ENCODE measurements around the gene ANKRD40CL.
A peak's percentile ranks its signal among the peaks of the same experiment; 100 is the strongest.
"Not testable (repeated sequence)": the region's sequence is repeated elsewhere in the genome, so short reads cannot be mapped to it uniquely, and the experiment has no call there.

The ANKRD40CL gene

GRCh38 chr17:50767446-50767845 is at the start of gene ANKRD40CL:
Gene ANKRD40CL, minus strand, starts transcription at chr17:50767518. Its CDS starts 605 bp downstream, at chr17:50766913.
- no peak for DNase-seq

GRCh38 chr17:50816271-50816670 is 49.0 kb upstream of the ANKRD40CL start:
- peak in 1 of 2 donors; percentile 35 for DNase-seq

GRCh38 chr17:50815400-50815799 is 48.1 kb upstream of the ANKRD40CL start:
- peak in 1 of 2 donors; percentile 19 for DNase-seq

GRCh38 chr17:50813583-50813982 is 46.3 kb upstream of the ANKRD40CL start:
- no peak for DNase-seq

GRCh38 chr17:50808888-50809287 is 41.6 kb upstream of the ANKRD40CL start:
- no peak for DNase-seq

- DNase-seq, result no peak
These were observed 41.1 kb upstream of the ANKRD40CL start for GRCh38 chr17:50808413-50808812.

GRCh38 chr17:50807675-50808074 is 40.4 kb upstream of the ANKRD40CL start:
- no peak for DNase-seq

GRCh38 chr17:50807009-50807408 is 39.7 kb upstream of the ANKRD40CL start:
- DNase-seq, result no peak

GRCh38 chr17:50806141-50806643 is 38.9 kb upstream of the ANKRD40CL start:
- no peak for DNase-seq

GRCh38 chr17:50805486-50805885 is 38.2 kb upstream of the ANKRD40CL start:
- no peak for DNase-seq

GRCh38 chr17:50804749-50805475 is 37.6 kb upstream of the ANKRD40CL start:
- not testable (repeated sequence) for DNase-seq

GRCh38 chr17:50803676-50804075 is 36.4 kb upstream of the ANKRD40CL start:
- no peak for DNase-seq

- no peak for DNase-seq
These were observed 35.6 kb upstream of the ANKRD40CL start for GRCh38 chr17:50802609-50803571.

GRCh38 chr17:50800196-50800700 is 32.9 kb upstream of the ANKRD40CL start:
- DNase-seq, result no peak

GRCh38 chr17:50799582-50799981 is 32.3 kb upstream of the ANKRD40CL start:
- no peak for DNase-seq

- peak; percentile 25 to 41 for DNase-seq
These were observed 31.3 kb upstream of the ANKRD40CL start for GRCh38 chr17:50798424-50799288.

- DNase-seq, result peak; percentile 30 to 34
These were observed 30.0 kb upstream of the ANKRD40CL start for GRCh38 chr17:50797135-50797810.

- DNase-seq, result no peak
These were observed 27.0 kb upstream of the ANKRD40CL start for GRCh38 chr17:50794361-50794760.

GRCh38 chr17:50793007-50793406 is 25.7 kb upstream of the ANKRD40CL start:
- no peak for DNase-seq

GRCh38 chr17:50792132-50792531 is 24.8 kb upstream of the ANKRD40CL start:
- DNase-seq, result no peak

- DNase-seq, result peak in 1 of 2 donors; percentile 18
These were observed 23.3 kb upstream of the ANKRD40CL start for GRCh38 chr17:50790618-50791017.

GRCh38 chr17:50787106-50787505 is 19.8 kb upstream of the ANKRD40CL start:
- no peak for DNase-seq
